HG03025 (cell line): ENCODE results near the gene CKLF.
"Not testable (repeated sequence)": the region's sequence is repeated elsewhere in the genome, so short reads cannot be mapped to it uniquely, and the experiment has no call there.

Experiments used
- ATAC-seq: cut with Tn5 transposase; IDR thresholded peaks from one replicate; pipeline ENCODE4 v1.9.1; 2021; ENCODE audit warnings: mild to moderate bottlenecking, moderate library complexity; ENCODE audit not compliant: unreplicated experiment, low FRiP score

Gene CKLF

GRCh38 chr16:66592241-66592640 lies 39.9 kb downstream of the CKLF start:
- no peak for ATAC-seq

DNA sequence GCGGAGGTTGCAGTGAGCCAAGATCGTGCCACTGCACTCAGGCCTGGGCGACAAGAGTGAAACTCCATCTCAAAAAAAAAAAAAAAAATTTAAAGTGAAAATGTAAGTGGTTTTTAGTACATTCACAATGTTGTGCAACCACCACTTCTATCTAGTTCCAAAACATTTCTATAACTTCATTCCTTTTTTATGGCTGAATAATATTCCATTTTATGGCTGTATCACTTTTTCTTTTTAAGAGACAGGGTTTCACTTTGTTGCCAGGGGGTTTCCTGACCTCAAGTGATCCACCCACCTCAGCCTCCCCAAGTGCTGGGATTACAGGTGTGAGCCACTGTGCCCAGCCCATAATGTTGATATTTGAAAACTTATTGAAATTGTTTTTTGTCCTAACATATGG lies 40.4 kb downstream of the CKLF start:
- ATAC-seq: no peak

DNA sequence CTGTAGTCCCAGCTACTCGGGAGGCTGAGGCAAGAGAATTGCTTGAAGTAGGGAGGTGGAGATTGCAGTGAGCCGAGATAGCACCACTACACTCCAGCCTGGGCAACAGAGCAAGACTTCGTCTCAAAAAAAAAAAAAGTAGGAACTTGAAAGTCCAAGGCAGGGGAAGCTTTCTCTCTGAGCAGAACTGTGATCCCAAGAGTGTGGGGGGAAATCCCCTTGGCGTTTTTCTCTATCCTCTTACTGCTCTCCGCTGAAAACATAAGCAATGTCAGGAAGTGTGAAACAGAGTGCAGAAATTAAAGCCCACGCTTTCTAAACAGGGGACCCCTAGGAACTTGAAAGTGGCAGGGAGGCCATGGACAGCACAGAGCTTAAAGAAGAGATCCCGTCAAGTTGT lies 42.4 kb downstream of the CKLF start:
- ATAC-seq: no peak

DNA sequence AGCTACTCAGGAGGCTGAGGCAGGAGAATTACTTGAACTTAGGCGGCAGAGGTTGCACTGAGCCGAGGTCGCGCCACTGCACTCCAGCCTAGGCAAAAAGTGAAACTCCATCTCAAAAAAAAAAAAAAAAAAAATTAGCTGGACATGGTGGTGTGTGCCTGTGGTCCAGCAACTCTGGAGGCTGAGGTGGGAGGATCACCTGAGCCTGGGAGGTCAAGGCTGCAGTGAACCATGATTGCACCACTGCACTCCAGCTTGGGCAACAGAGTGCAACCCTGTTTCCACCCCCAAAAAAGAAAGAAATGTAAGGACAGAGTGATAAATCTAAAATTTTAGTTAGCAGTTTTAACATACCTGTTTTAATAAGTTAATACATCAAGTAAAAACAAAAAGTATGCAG lies 44.2 kb downstream of the CKLF start:
- not testable (repeated sequence) for ATAC-seq

GRCh38 chr16:66596986-66597848 lies 44.8 kb downstream of the CKLF start:
- no peak for ATAC-seq

DNA sequence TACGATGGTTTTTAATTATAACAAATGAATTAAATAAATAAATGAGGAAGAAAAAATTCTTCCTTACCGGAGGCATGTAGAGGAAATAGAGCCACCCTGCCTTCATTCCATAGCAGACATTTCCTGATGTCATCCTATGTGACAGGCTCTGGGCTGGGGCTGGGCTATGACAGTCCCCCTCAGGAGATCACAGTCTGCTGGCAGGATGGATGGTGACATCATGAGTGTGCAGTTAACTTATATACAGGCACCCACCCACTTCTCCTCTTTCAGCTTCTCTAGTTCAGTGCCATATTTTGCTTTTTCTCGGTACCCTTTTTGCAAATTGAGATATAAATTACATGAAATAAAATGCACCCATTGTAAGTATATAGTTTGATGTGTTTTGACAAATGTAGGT lies 45.7 kb downstream of the CKLF start:
- ATAC-seq: no peak

- ATAC-seq: no peak
Observed at GRCh38 chr16:66599726-66600125, 47.4 kb downstream of the CKLF start.

- no peak for ATAC-seq
Observed at GRCh38 chr16:66600477-66600876, 48.1 kb downstream of the CKLF start.

GRCh38 chr16:66601471-66601870 lies 49.1 kb downstream of the CKLF start:
- no peak for ATAC-seq

GRCh38 chr16:66603537-66604375 lies 51.4 kb downstream of the CKLF start:
- ATAC-seq: no peak

DNA sequence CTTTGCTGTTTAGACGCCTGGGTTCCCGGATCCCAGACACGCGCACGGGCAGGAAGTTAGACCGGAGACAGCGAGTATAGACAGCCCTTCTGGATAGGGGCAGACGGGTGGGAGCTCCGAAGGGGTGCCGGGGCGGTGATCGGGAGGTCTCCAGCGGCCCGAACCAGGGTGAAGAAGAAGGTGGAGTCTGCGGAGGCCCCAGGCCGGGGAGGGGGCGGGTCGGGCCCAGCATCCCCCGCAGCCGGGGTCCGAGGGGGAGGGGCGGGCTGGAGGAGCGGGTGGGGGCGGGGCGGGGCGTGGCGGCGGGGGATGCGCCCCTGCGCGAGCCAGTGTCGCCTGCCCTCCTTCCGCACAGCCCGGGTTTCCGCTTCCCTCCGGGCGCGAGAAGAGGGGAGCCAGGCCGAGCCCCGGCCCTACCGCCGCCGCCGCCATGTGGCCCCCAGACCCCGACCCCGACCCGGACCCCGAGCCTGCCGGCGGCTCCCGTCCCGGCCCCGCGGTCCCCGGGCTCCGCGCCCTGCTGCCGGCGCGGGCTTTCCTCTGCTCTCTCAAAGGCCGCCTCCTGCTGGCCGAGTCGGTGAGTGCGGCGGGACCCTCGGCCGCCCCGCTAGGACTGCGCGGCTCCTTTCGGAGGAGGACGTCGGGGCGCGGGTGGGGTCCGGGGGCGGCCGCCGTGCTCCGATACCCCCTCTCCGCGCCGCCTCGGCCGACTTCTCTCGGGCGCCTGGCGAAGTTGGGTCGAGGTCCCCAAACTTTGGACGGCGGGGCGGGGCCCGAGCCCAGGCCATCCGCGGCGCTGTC lies 52.2 kb downstream of the CKLF start, which contains the start of gene CMTM3:
Gene CMTM3 (plus strand): TSS at position 329 of the 801 bp plus-strand sequence. CDS start 102 bp downstream, at position 431.
- ATAC-seq: peak; percentile 52

DNA sequence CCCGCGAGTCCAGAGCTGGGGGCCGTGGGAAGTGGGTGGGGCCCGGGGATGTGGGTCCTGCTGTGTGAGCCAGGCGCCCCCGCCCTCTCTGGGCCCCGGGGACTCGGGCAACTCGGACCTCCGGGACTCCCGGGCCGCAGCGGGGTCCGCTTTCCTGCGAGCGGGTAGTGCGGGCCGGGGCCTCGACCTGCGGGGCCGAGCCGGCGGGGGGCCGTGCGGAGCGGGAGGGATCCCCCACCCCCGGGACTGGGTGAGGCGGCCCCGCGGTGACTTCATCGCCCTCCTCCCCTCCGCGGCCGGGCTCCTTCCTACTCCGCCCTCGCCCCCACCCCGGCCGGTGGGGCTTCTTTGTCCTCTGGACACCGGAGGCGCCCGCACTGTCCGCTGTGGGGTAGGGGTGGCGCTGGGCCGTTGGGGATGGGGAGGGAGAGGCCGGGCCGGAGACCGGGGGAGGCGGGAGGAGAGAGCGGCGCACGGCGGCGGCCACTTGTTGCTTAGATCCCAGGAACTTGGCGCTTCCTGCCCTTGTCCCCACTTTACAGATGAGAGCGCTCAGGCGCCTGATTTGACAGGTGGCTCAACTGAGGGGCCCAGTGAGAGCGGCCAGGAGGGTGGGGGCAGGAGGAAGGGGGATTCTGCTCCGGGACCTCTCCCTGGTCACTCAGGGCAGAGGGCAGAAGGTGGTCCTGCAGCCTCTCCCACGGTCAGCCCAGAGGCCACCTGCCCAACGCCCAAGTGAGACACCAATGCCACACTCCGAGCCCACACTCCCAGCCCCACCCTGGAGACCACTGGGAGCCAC lies 53.0 kb downstream of the CKLF start:
- ATAC-seq: peak; percentile 15

- ATAC-seq: no peak
Observed at GRCh38 chr16:66605979-66606751, 53.8 kb downstream of the CKLF start.

DNA sequence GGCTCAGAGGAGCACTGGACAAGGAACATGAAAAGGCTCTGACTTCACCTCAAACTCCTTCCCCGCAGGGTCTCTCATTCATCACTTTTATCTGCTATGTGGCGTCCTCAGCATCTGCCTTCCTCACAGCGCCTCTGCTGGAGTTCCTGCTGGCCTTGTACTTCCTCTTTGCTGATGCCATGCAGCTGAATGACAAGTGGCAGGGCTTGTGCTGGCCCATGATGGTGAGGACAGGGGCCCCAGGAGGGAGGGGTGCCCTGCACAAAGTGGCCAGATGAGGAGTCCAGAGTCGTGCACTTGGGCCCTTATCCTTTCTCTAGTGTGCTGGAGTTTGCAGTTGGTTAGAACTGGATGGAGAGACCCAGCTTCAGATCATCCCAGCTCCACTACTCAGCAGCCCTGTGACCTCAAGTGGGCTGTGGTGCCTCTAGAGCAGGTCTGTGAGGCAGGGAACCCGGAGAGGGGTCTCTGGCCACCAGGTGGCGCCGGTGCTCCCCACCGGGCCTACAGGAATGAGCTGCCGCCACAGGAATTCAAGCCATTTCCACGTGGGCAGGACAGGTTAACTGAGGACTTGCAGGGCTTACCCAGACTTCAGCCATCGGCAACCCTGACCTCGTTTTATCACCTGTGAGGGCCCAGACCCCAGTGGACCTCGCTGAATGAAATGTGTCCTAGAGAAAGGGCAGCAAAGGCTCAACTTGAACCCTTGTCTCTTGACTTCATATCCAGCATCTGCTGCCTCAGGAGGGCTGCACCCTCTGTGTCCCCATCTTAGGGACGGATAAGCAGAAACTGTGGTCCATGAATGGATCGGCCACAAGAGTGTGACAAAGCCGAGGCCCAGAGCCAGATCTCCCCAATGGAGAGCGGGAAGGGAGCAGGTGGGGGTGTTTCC lies 56.1 kb downstream of the CKLF start:
- ATAC-seq: no peak

GRCh38 chr16:66609139-66609510 lies 56.7 kb downstream of the CKLF start:
- no peak for ATAC-seq

DNA sequence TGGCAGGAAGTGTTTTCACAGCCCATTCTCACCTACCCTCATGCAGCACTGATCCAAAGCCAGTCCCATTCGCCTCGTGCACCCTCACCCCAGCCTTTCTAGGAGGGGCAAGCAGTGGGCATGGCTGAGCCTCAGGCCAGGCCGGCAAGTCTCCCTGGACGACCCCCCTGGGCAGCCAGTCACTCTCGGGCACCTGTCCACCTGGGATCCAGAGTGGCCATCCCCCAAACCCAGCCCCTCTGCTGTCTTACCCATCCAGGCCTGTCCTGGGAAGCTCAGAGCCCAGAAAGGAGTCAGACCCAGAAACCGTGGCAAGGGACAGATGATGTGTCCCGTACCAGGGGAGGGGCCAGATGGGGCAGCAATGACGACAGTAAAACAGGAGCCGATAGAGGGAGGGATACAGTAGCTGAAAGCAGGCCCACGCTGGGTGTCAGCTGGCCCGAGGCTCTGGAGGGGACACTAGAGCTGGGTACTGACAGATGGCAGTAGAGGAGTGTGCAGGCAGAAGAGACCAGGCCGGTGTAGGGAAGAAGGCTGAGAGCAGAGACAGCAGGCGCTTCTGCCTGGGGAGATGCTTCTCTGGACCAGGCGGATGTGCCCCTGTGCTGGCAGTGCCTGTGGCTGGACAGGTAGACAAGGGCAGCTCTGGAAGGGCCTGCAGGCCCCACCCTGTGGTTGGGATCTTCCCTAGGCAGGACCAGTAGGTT lies 57.9 kb downstream of the CKLF start:
- no peak for ATAC-seq

DNA sequence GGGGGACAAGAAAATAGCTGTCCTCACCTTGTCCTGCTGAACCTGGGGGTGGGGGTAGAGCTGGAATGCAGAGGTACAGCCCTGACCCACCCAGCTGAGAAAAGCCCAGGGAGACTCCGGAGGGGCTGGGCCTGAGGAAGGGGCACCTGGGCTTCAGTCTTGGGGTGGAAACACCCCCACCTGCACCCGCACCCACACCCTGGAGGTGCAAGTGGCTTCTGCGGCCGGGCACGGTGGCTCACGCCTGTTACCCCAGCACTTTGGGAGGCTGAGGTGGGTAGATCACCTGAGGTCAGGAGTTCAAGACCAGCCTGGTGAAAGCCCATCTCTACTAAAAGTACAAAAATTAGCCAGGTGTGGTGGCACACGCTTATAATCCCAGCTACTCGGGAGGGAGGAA lies 59.5 kb downstream of the CKLF start:
- ATAC-seq: not testable (repeated sequence)

GRCh38 chr16:66612422-66612821 lies 60.0 kb downstream of the CKLF start:
- ATAC-seq: no peak
